ENCODE measurements around the gene ZBTB18.

Gene ZBTB18

GRCh38 chr1:244080343-244080929 lies 29.4 kb downstream of the ZBTB18 start:
- no peak overlapping the region for H3K27ac Mint-ChIP-seq
- H3K36me3 Mint-ChIP-seq (ENCODE audit: low read depth): no peaks in the 10 kb centered on the region
- H3K4me3 Mint-ChIP-seq: no peak overlapping the region
- no peak for DNase-seq
- H3K27me3 Mint-ChIP-seq: peaks cover 15% of the 10 kb centered on the region
- H3K4me1 Mint-ChIP-seq (ENCODE audit: low read depth): peaks cover 11% of the 10 kb centered on the region
- no peaks in the 10 kb centered on the region for H3K9me3 Mint-ChIP-seq

- no peaks in the 10 kb centered on the region for H3K9me3 Mint-ChIP-seq
- no peak overlapping the region for H3K27ac Mint-ChIP-seq
- no peak overlapping the region for H3K4me3 Mint-ChIP-seq
- no peak for DNase-seq
- no peaks in the 10 kb centered on the region for H3K36me3 Mint-ChIP-seq (ENCODE audit: low read depth)
- H3K27me3 Mint-ChIP-seq: peaks cover 15% of the 10 kb centered on the region
- no peaks in the 10 kb centered on the region for H3K4me1 Mint-ChIP-seq (ENCODE audit: low read depth)
These were observed 31.9 kb downstream of the ZBTB18 start for GRCh38 chr1:244082969-244083368.

GRCh38 chr1:244083383-244083943 lies 32.4 kb downstream of the ZBTB18 start:
- H3K9me3 Mint-ChIP-seq: no peaks in the 10 kb centered on the region
- H3K4me3 Mint-ChIP-seq: no peak overlapping the region
- H3K4me1 Mint-ChIP-seq (ENCODE audit: low read depth): no peaks in the 10 kb centered on the region
- H3K36me3 Mint-ChIP-seq (ENCODE audit: low read depth): no peaks in the 10 kb centered on the region
- no peak overlapping the region for H3K27ac Mint-ChIP-seq
- peaks cover 15% of the 10 kb centered on the region for H3K27me3 Mint-ChIP-seq
- no peak for DNase-seq

GRCh38 chr1:244084763-244085162 lies 33.7 kb downstream of the ZBTB18 start:
- Mint-ChIP-seq H3K4me3 (no peak overlapping the region), H3K9me3 (no peaks in the 10 kb centered on the region), H3K36me3 (ENCODE audit: low read depth) (no peaks in the 10 kb centered on the region), H3K27me3 (peaks cover 15% of the 10 kb centered on the region), H3K4me1 (ENCODE audit: low read depth) (no peaks in the 10 kb centered on the region), H3K27ac (no peak overlapping the region)
- no peak for DNase-seq

GRCh38 chr1:244085891-244086290 lies 34.8 kb downstream of the ZBTB18 start:
- Mint-ChIP-seq H3K27me3 (peaks cover 15% of the 10 kb centered on the region), H3K9me3 (no peaks in the 10 kb centered on the region), H3K27ac (no peak overlapping the region), H3K4me3 (no peak overlapping the region), H3K36me3 (ENCODE audit: low read depth) (no peaks in the 10 kb centered on the region), H3K4me1 (ENCODE audit: low read depth) (no peaks in the 10 kb centered on the region)
- DNase-seq: no peak

GRCh38 chr1:244087021-244087560 lies 36.0 kb downstream of the ZBTB18 start:
- Mint-ChIP-seq H3K9me3 (no peaks in the 10 kb centered on the region), H3K27me3 (peaks cover 15% of the 10 kb centered on the region), H3K36me3 (ENCODE audit: low read depth) (no peaks in the 10 kb centered on the region), H3K27ac (no peak overlapping the region), H3K4me1 (ENCODE audit: low read depth) (no peaks in the 10 kb centered on the region), H3K4me3 (no peak overlapping the region)
- no peak for DNase-seq

GRCh38 chr1:244087611-244088010 lies 36.5 kb downstream of the ZBTB18 start:
- Mint-ChIP-seq H3K4me3 (no peak overlapping the region), H3K27ac (no peak overlapping the region), H3K9me3 (no peaks in the 10 kb centered on the region), H3K36me3 (ENCODE audit: low read depth) (no peaks in the 10 kb centered on the region), H3K27me3 (peaks cover 13% of the 10 kb centered on the region), H3K4me1 (ENCODE audit: low read depth) (no peaks in the 10 kb centered on the region)
- DNase-seq: no peak

- no peaks in the 10 kb centered on the region for H3K36me3 Mint-ChIP-seq (ENCODE audit: low read depth)
- H3K9me3 Mint-ChIP-seq: no peaks in the 10 kb centered on the region
- no peak overlapping the region for H3K27ac Mint-ChIP-seq
- H3K27me3 Mint-ChIP-seq: peaks cover 8% of the 10 kb centered on the region
- no peaks in the 10 kb centered on the region for H3K4me1 Mint-ChIP-seq (ENCODE audit: low read depth)
- no peak for DNase-seq
- no peak overlapping the region for H3K4me3 Mint-ChIP-seq
These were observed 37.1 kb downstream of the ZBTB18 start for GRCh38 chr1:244088161-244088560.

- no peak overlapping the region for H3K4me3 Mint-ChIP-seq
- H3K27ac Mint-ChIP-seq: no peak overlapping the region
- H3K9me3 Mint-ChIP-seq: no peaks in the 10 kb centered on the region
- H3K4me1 Mint-ChIP-seq (ENCODE audit: low read depth): no peaks in the 10 kb centered on the region
- DNase-seq: no peak
- no peaks in the 10 kb centered on the region for H3K27me3 Mint-ChIP-seq
- H3K36me3 Mint-ChIP-seq (ENCODE audit: low read depth): no peaks in the 10 kb centered on the region
These were observed 38.5 kb downstream of the ZBTB18 start for GRCh38 chr1:244089561-244089960.

- no peaks in the 10 kb centered on the region for H3K27me3 Mint-ChIP-seq
- no peaks in the 10 kb centered on the region for H3K4me1 Mint-ChIP-seq (ENCODE audit: low read depth)
- no peaks in the 10 kb centered on the region for H3K9me3 Mint-ChIP-seq
- no peaks in the 10 kb centered on the region for H3K36me3 Mint-ChIP-seq (ENCODE audit: low read depth)
- no peak overlapping the region for H3K27ac Mint-ChIP-seq
- no peak overlapping the region for H3K4me3 Mint-ChIP-seq
- DNase-seq: no peak
These were observed 39.6 kb downstream of the ZBTB18 start for GRCh38 chr1:244090645-244091044.

- H3K4me1 Mint-ChIP-seq (ENCODE audit: low read depth): peaks cover 6% of the 10 kb centered on the region
- no peaks in the 10 kb centered on the region for H3K36me3 Mint-ChIP-seq (ENCODE audit: low read depth)
- no peaks in the 10 kb centered on the region for H3K27me3 Mint-ChIP-seq
- H3K4me3 Mint-ChIP-seq: no peak overlapping the region
- no peak overlapping the region for H3K27ac Mint-ChIP-seq
- no peaks in the 10 kb centered on the region for H3K9me3 Mint-ChIP-seq
- no peak for DNase-seq
These were observed 41.3 kb downstream of the ZBTB18 start for GRCh38 chr1:244092293-244092963.

GRCh38 chr1:244092964-244093638 lies 42.0 kb downstream of the ZBTB18 start:
- H3K4me1 Mint-ChIP-seq (ENCODE audit: low read depth): peaks cover 11% of the 10 kb centered on the region
- no peak for DNase-seq
- no peaks in the 10 kb centered on the region for H3K9me3 Mint-ChIP-seq
- no peak overlapping the region for H3K4me3 Mint-ChIP-seq
- no peaks in the 10 kb centered on the region for H3K27me3 Mint-ChIP-seq
- H3K36me3 Mint-ChIP-seq (ENCODE audit: low read depth): no peaks in the 10 kb centered on the region
- H3K27ac Mint-ChIP-seq: no peak overlapping the region

- no peak overlapping the region for H3K4me3 Mint-ChIP-seq
- no peaks in the 10 kb centered on the region for H3K9me3 Mint-ChIP-seq
- H3K27ac Mint-ChIP-seq: no peak overlapping the region
- DNase-seq: no peak
- H3K27me3 Mint-ChIP-seq: no peaks in the 10 kb centered on the region
- H3K36me3 Mint-ChIP-seq (ENCODE audit: low read depth): no peaks in the 10 kb centered on the region
- H3K4me1 Mint-ChIP-seq (ENCODE audit: low read depth): peaks cover 20% of the 10 kb centered on the region
These were observed 43.9 kb downstream of the ZBTB18 start for GRCh38 chr1:244094880-244095528.

- H3K4me3 Mint-ChIP-seq: no peak overlapping the region
- DNase-seq: no peak
- H3K36me3 Mint-ChIP-seq (ENCODE audit: low read depth): no peaks in the 10 kb centered on the region
- H3K9me3 Mint-ChIP-seq: no peaks in the 10 kb centered on the region
- H3K27me3 Mint-ChIP-seq: peaks cover under 1% of the 10 kb centered on the region
- peaks cover 24% of the 10 kb centered on the region for H3K4me1 Mint-ChIP-seq (ENCODE audit: low read depth)
- no peak overlapping the region for H3K27ac Mint-ChIP-seq
These were observed 44.4 kb downstream of the ZBTB18 start for GRCh38 chr1:244095529-244095911.
